B cell (primary cell): ENCODE data around the gene TANC1. TPM values are rescaled to one million over a fixed set of nuclear protein-coding genes. Genes with fewer than 3 reads are reported as not detected.

Source experiments
- ATAC-seq: fragments of 200-7000 bp; cut with Tn5 transposase; one replicate; pipeline ENCODE4 v1.10.0; 2021; ENCODE audit warnings: low read depth, mild to moderate bottlenecking, moderate number of reproducible peaks, moderate library complexity
- CTCF ChIA-PET: fragments of 350-600 bp; sonication (Branson Sonifier 250); formaldehyde crosslinking; loops from one replicate; lab custom pipeline; 2021; ENCODE audit warnings: antibody characterized with exemption, inconsistent platforms; lab: Charles Lee
- POLR2A ChIA-PET: fragments of 350-600 bp; sonication (Branson Sonifier 250); formaldehyde crosslinking; loops from one replicate; lab custom pipeline; 2021; ENCODE audit warnings: antibody characterized with exemption; lab: Charles Lee
- DNase-seq: peaks from one replicate; pipeline ENCODE4 v3.0.0; 2013
- H2AFZ ChIP-seq: 2 replicates; pipeline ENCODE4 v1.6.1; 2012; ENCODE audit warnings: mild to moderate bottlenecking, low read depth, low read length; ENCODE audit not compliant: insufficient read depth, poor library complexity, severe bottlenecking
- H3K27ac ChIP-seq, 2 donors: 1 replicate in 1 of 2; 2 replicates in 1 of 2; pipeline ENCODE4 v1.5.1; 2012 to 2013; ENCODE audit warnings: low read length in 2 of 2, mild to moderate bottlenecking in 2 of 2, moderate library complexity in 1 of 2
- H3K27me3 ChIP-seq, 4 experiments: fragments of 200-600 bp in 1 of 4; sonication (generic) in 1 of 4; replicated peaks in 1 of 4; 1 replicate in 2 of 4; 2 replicates in 2 of 4; pipeline versions ENCODE4 v1.6.1 to v1.7.0; 2013 to 2016; ENCODE audit warnings: low read length in 3 of 4, mild to moderate bottlenecking in 2 of 4, mixed read lengths in 1 of 4, moderate library complexity in 1 of 4; ENCODE audit not compliant: insufficient read depth in 4 of 4, control insufficient read depth in 3 of 4; ENCODE audit errors: control extremely low read depth in 1 of 4
- H3K36me3 ChIP-seq, 2 experiments: replicated peaks in 1 of 2; 1 replicate in 1 of 2; 2 replicates in 1 of 2; pipeline versions ENCODE4 v1.6.1 to v1.7.1; 2013; ENCODE audit warnings: low read length in 1 of 2; ENCODE audit not compliant: insufficient read depth in 2 of 2, control insufficient read depth in 1 of 2; ENCODE audit errors: control extremely low read depth in 1 of 2, extremely low read depth in 1 of 2
- H3K4me1 ChIP-seq, 2 donors: fragments of 200-600 bp in 1 of 2; sonication (generic) in 1 of 2; 1 replicate in 1 of 2; 2 replicates in 1 of 2; pipeline versions ENCODE4 v1.5.1 to v1.6.1; 2013 to 2017; ENCODE audit warnings: low read length in 2 of 2; ENCODE audit not compliant: control insufficient read depth in 2 of 2, insufficient read depth in 2 of 2
- H3K4me2 ChIP-seq: replicated peaks from 2 replicates; pipeline ENCODE3; 2012; ENCODE audit warnings: mild to moderate bottlenecking, low read depth, low read length; ENCODE audit not compliant: poor library complexity, severe bottlenecking
- H3K4me3 ChIP-seq, 5 experiments: fragments of 200-600 bp in 1 of 5; sonication (generic) in 1 of 5; 1 replicate in 3 of 5; 2 replicates in 2 of 5; pipeline versions ENCODE4 v1.5.1 to v1.7.0; 2011 to 2016; ENCODE audit warnings: low read length in 4 of 5, mild to moderate bottlenecking in 4 of 5, low read depth in 2 of 5, control low read depth in 1 of 5, moderate library complexity in 1 of 5; ENCODE audit not compliant: insufficient read depth in 1 of 5; ENCODE audit errors: control extremely low read depth in 1 of 5, extremely low read depth in 1 of 5
- H3K79me2 ChIP-seq: fragments of 200-600 bp; sonication (generic); one replicate; pipeline ENCODE4 v1.6.0; 2016; ENCODE audit warnings: low read length; ENCODE audit not compliant: control insufficient read depth, insufficient read depth
- H3K9ac ChIP-seq: fragments of 200-600 bp; sonication (generic); 2 replicates; pipeline ENCODE4 v1.6.1; 2017; ENCODE audit warnings: mild to moderate bottlenecking, low read length, moderate library complexity
- H3K9me3 ChIP-seq, 3 donors: one replicate each; pipeline versions ENCODE4 v1.6.1 to v1.7.1; 2013; ENCODE audit warnings: low read length in 2 of 3; ENCODE audit not compliant: control insufficient read depth in 2 of 3, insufficient read depth in 1 of 3; ENCODE audit errors: control extremely low read depth in 1 of 3
- H4K20me1 ChIP-seq: 2 replicates; pipeline ENCODE4 v1.6.0; 2012; ENCODE audit warnings: mild to moderate bottlenecking, low read length; ENCODE audit not compliant: insufficient read depth, control insufficient read depth, poor library complexity, severe bottlenecking
- H3K27ac Mint-ChIP-seq: one replicate; pipeline ENCODE4 v1.8.0; 2021; ENCODE audit warnings: mixed read lengths
- H3K27me3 Mint-ChIP-seq: one replicate; pipeline ENCODE4 v1.8.0; 2021; ENCODE audit warnings: mixed read lengths
- H3K4me1 Mint-ChIP-seq: one replicate; pipeline ENCODE4 v1.8.0; 2021; ENCODE audit warnings: mixed read lengths
- H3K4me3 Mint-ChIP-seq: one replicate; pipeline ENCODE4 v1.8.0; 2021; ENCODE audit warnings: mixed read lengths
- H3K9me3 Mint-ChIP-seq: one replicate; pipeline ENCODE4 v1.8.0; 2022; ENCODE audit warnings: mixed read lengths; ENCODE audit not compliant: insufficient read depth
- CTCF ChIP-seq: fragments of 200-600 bp; IDR thresholded peaks from one replicate; pipeline ENCODE4 v1.8.0; 2022; ENCODE audit warnings: antibody characterized with exemption, mild to moderate bottlenecking
- EZH2 ChIP-seq: IDR thresholded peaks from 2 replicates; pipeline ENCODE4 v1.6.1; 2012; ENCODE audit warnings: borderline replicate concordance, low read depth, mild to moderate bottlenecking, moderate library complexity, low read length; ENCODE audit not compliant: insufficient read depth, poor library complexity, severe bottlenecking
- WGBS: methylation state at CpG from one replicate; pipeline ENCODE4 v1.1.5; 2013; ENCODE audit warnings: missing lambda C conversion rate; ENCODE audit not compliant: insufficient coverage; 5-methylcytosine and 5-hydroxymethylcytosine counted together
- intact Hi-C: fragments of 100-400 bp; cut with micrococcal nuclease; formaldehyde crosslinking; loops from one replicate; pipeline ENCODE4 v1.10.0; 2022
- polyA plus RNA-seq: library from polyadenylated mRNA; depleted of rRNA; stranded (reverse); fragments of >200 nt; gene quantifications from 2 replicates; pipeline ENCODE4 v1.2.3, GENCODE V29; 2012
- total RNA-seq, 2 donors: library from RNA; stranded (reverse); fragments of 120-200 nt in 1 of 2; gene quantifications; 1 replicate in 1 of 2; 2 replicates in 1 of 2; pipeline versions ENCODE4 v1.2.3 to v1.2.4, GENCODE V29; 2013 to 2022

The TANC1 gene
- total and polyA plus RNA-seq, 2 donors (not counting 1 experiment from before 2014, with no cell fraction given): 0.13 TPM; not detected in 1

- no peaks in the 10 kb centered on the region for H4K20me1 ChIP-seq
- no peak overlapping the region for H3K4me3 ChIP-seq
- TF ChIP-seq CTCF: no peak
- no peak overlapping the region for H3K4me2 ChIP-seq
- peaks cover 0 to 3% of the 10 kb centered on the region in 2 donors for H3K4me1 ChIP-seq
- WGBS: 98% methylated on average over 14 of the region's 14 CpGs
- Mint-ChIP-seq H3K27me3 (peaks cover 3% of the 10 kb centered on the region), H3K9me3 (no peaks in the 10 kb centered on the region), H3K27ac (no peak overlapping the region), H3K4me3 (no peak overlapping the region), H3K4me1 (peaks cover 4% of the 10 kb centered on the region)
- no peak overlapping the region for H3K9ac ChIP-seq
- intact Hi-C loops: no loop called here
- DNase-seq: no peak
- H2AFZ ChIP-seq: no peak overlapping the region
- no peaks in the 10 kb centered on the region for H3K27me3 ChIP-seq
- no peaks in the 10 kb centered on the region for H3K36me3 ChIP-seq
- H3K9me3 ChIP-seq: no peaks in the 10 kb centered on the region
- ChIA-PET POLR2A (no interaction called here), CTCF (no interaction called here)
- no peak for ATAC-seq
- no peak overlapping the region for H3K27ac ChIP-seq
- H3K79me2 ChIP-seq: no peaks in the 10 kb centered on the region
Observed at GRCh38 chr2:159196393-159196925, 228.0 kb downstream of the TANC1 start.

GRCh38 chr2:159199236-159199635, 230.8 kb downstream of the TANC1 start:
- Histone ChIP-seq H4K20me1 (no peaks in the 10 kb centered on the region), H3K9me3 (no peaks in the 10 kb centered on the region), H3K79me2 (no peaks in the 10 kb centered on the region), H3K27me3 (no peaks in the 10 kb centered on the region), H2AFZ (no peak overlapping the region), H3K4me3 (no peak overlapping the region), H3K9ac (no peak overlapping the region), H3K4me2 (no peak overlapping the region), H3K4me1 (peaks cover 0 to 3% of the 10 kb centered on the region in 2 donors), H3K36me3 (no peaks in the 10 kb centered on the region), H3K27ac (no peak overlapping the region)
- Mint-ChIP-seq H3K9me3 (no peaks in the 10 kb centered on the region), H3K27ac (no peak overlapping the region), H3K27me3 (peaks cover 3% of the 10 kb centered on the region), H3K4me3 (no peak overlapping the region), H3K4me1 (peaks cover 7% of the 10 kb centered on the region)
- ChIA-PET CTCF (no interaction called here), POLR2A (no interaction called here)
- 95% methylated on average over 7 of the region's 9 CpGs for WGBS
- no peak for TF ChIP-seq CTCF
- no peak for TF ChIP-seq EZH2
- ATAC-seq: no peak
- DNase-seq: no peak
- intact Hi-C loops: no loop called here
